ENCODE results near the gene UBE2E2.

Gene UBE2E2

GRCh38 chr3:23276913-23277658, 74.0 kb downstream of the UBE2E2 start:
- peaks cover 3% of the 10 kb centered on the region for H3K9me3 ChIP-seq (ENCODE audit: low read length)
- H3K4me3 ChIP-seq (ENCODE audit: low read length): no peak overlapping the region
- H3K36me3 ChIP-seq (ENCODE audit: insufficient read depth, low read length): no peaks in the 10 kb centered on the region
- H2AFZ ChIP-seq (ENCODE audit: low read depth, low read length): no peak overlapping the region
- H3K4me1 ChIP-seq (ENCODE audit: insufficient read depth, low read length): no peaks in the 10 kb centered on the region
- no peaks in the 10 kb centered on the region for H3K27me3 ChIP-seq (ENCODE audit: insufficient read depth, low read length)

GRCh38 chr3:23277688-23278087, 74.6 kb downstream of the UBE2E2 start:
- Histone ChIP-seq H3K9me3 (ENCODE audit: low read length) (peaks cover 2% of the 10 kb centered on the region), H2AFZ (ENCODE audit: low read depth, low read length) (no peak overlapping the region), H3K36me3 (ENCODE audit: insufficient read depth, low read length) (no peaks in the 10 kb centered on the region), H3K4me1 (ENCODE audit: insufficient read depth, low read length) (no peaks in the 10 kb centered on the region), H3K27me3 (ENCODE audit: insufficient read depth, low read length) (no peaks in the 10 kb centered on the region), H3K4me3 (ENCODE audit: low read length) (no peak overlapping the region)

GRCh38 chr3:23283625-23284024, 80.5 kb downstream of the UBE2E2 start:
- no peak overlapping the region for H2AFZ ChIP-seq (ENCODE audit: low read depth, low read length)
- no peaks in the 10 kb centered on the region for H3K4me1 ChIP-seq (ENCODE audit: insufficient read depth, low read length)
- H3K9me3 ChIP-seq (ENCODE audit: low read length): no peaks in the 10 kb centered on the region
- H3K36me3 ChIP-seq (ENCODE audit: insufficient read depth, low read length): no peaks in the 10 kb centered on the region
- H3K4me3 ChIP-seq (ENCODE audit: low read length): no peak overlapping the region
- no peaks in the 10 kb centered on the region for H3K27me3 ChIP-seq (ENCODE audit: insufficient read depth, low read length)

- H3K36me3 ChIP-seq (ENCODE audit: insufficient read depth, low read length): no peaks in the 10 kb centered on the region
- H3K27me3 ChIP-seq (ENCODE audit: insufficient read depth, low read length): no peaks in the 10 kb centered on the region
- H3K4me1 ChIP-seq (ENCODE audit: insufficient read depth, low read length): no peaks in the 10 kb centered on the region
- H3K4me3 ChIP-seq (ENCODE audit: low read length): no peak overlapping the region
- no peak overlapping the region for H2AFZ ChIP-seq (ENCODE audit: low read depth, low read length)
- no peaks in the 10 kb centered on the region for H3K9me3 ChIP-seq (ENCODE audit: low read length)
These were observed 85.2 kb downstream of the UBE2E2 start for GRCh38 chr3:23288286-23288685.

GRCh38 chr3:23288715-23289114, 85.6 kb downstream of the UBE2E2 start:
- Histone ChIP-seq H2AFZ (ENCODE audit: low read depth, low read length) (no peak overlapping the region), H3K4me1 (ENCODE audit: insufficient read depth, low read length) (no peaks in the 10 kb centered on the region), H3K36me3 (ENCODE audit: insufficient read depth, low read length) (no peaks in the 10 kb centered on the region), H3K4me3 (ENCODE audit: low read length) (no peak overlapping the region), H3K27me3 (ENCODE audit: insufficient read depth, low read length) (no peaks in the 10 kb centered on the region), H3K9me3 (ENCODE audit: low read length) (no peaks in the 10 kb centered on the region)

GRCh38 chr3:23292432-23292831, 89.3 kb downstream of the UBE2E2 start:
- no peak overlapping the region for H2AFZ ChIP-seq (ENCODE audit: low read depth, low read length)
- H3K36me3 ChIP-seq (ENCODE audit: insufficient read depth, low read length): no peaks in the 10 kb centered on the region
- no peaks in the 10 kb centered on the region for H3K27me3 ChIP-seq (ENCODE audit: insufficient read depth, low read length)
- no peaks in the 10 kb centered on the region for H3K4me1 ChIP-seq (ENCODE audit: insufficient read depth, low read length)
- H3K9me3 ChIP-seq (ENCODE audit: low read length): no peaks in the 10 kb centered on the region
- H3K4me3 ChIP-seq (ENCODE audit: low read length): no peak overlapping the region

GRCh38 chr3:23294770-23295387, 91.8 kb downstream of the UBE2E2 start:
- Histone ChIP-seq H2AFZ (ENCODE audit: low read depth, low read length) (no peak overlapping the region), H3K27me3 (ENCODE audit: insufficient read depth, low read length) (no peaks in the 10 kb centered on the region), H3K4me3 (ENCODE audit: low read length) (no peak overlapping the region), H3K36me3 (ENCODE audit: insufficient read depth, low read length) (no peaks in the 10 kb centered on the region), H3K9me3 (ENCODE audit: low read length) (no peaks in the 10 kb centered on the region), H3K4me1 (ENCODE audit: insufficient read depth, low read length) (no peaks in the 10 kb centered on the region)

GRCh38 chr3:23301819-23302218, 98.7 kb downstream of the UBE2E2 start:
- no peaks in the 10 kb centered on the region for H3K36me3 ChIP-seq (ENCODE audit: insufficient read depth, low read length)
- no peak overlapping the region for H3K4me3 ChIP-seq (ENCODE audit: low read length)
- no peaks in the 10 kb centered on the region for H3K27me3 ChIP-seq (ENCODE audit: insufficient read depth, low read length)
- H3K4me1 ChIP-seq (ENCODE audit: insufficient read depth, low read length): no peaks in the 10 kb centered on the region
- H3K9me3 ChIP-seq (ENCODE audit: low read length): no peaks in the 10 kb centered on the region
- no peak overlapping the region for H2AFZ ChIP-seq (ENCODE audit: low read depth, low read length)

- H3K4me3 ChIP-seq (ENCODE audit: low read length): no peak overlapping the region
- no peaks in the 10 kb centered on the region for H3K4me1 ChIP-seq (ENCODE audit: insufficient read depth, low read length)
- no peaks in the 10 kb centered on the region for H3K27me3 ChIP-seq (ENCODE audit: insufficient read depth, low read length)
- no peak overlapping the region for H2AFZ ChIP-seq (ENCODE audit: low read depth, low read length)
- no peaks in the 10 kb centered on the region for H3K9me3 ChIP-seq (ENCODE audit: low read length)
- H3K36me3 ChIP-seq (ENCODE audit: insufficient read depth, low read length): no peaks in the 10 kb centered on the region
These were observed 99.1 kb downstream of the UBE2E2 start for GRCh38 chr3:23302271-23302670.

- H3K4me1 ChIP-seq (ENCODE audit: insufficient read depth, low read length): no peaks in the 10 kb centered on the region
- no peaks in the 10 kb centered on the region for H3K36me3 ChIP-seq (ENCODE audit: insufficient read depth, low read length)
- no peak overlapping the region for H2AFZ ChIP-seq (ENCODE audit: low read depth, low read length)
- H3K27me3 ChIP-seq (ENCODE audit: insufficient read depth, low read length): no peaks in the 10 kb centered on the region
- no peaks in the 10 kb centered on the region for H3K9me3 ChIP-seq (ENCODE audit: low read length)
- H3K4me3 ChIP-seq (ENCODE audit: low read length): no peak overlapping the region
These were observed 100.6 kb downstream of the UBE2E2 start for GRCh38 chr3:23303601-23304217.

GRCh38 chr3:23304424-23304823, 101.3 kb downstream of the UBE2E2 start:
- no peak overlapping the region for H3K4me3 ChIP-seq (ENCODE audit: low read length)
- H3K4me1 ChIP-seq (ENCODE audit: insufficient read depth, low read length): no peaks in the 10 kb centered on the region
- H2AFZ ChIP-seq (ENCODE audit: low read depth, low read length): no peak overlapping the region
- H3K27me3 ChIP-seq (ENCODE audit: insufficient read depth, low read length): no peaks in the 10 kb centered on the region
- H3K9me3 ChIP-seq (ENCODE audit: low read length): no peaks in the 10 kb centered on the region
- no peaks in the 10 kb centered on the region for H3K36me3 ChIP-seq (ENCODE audit: insufficient read depth, low read length)

GRCh38 chr3:23308986-23309625, 106.0 kb downstream of the UBE2E2 start:
- no peak overlapping the region for H3K4me3 ChIP-seq (ENCODE audit: low read length)
- H2AFZ ChIP-seq (ENCODE audit: low read depth, low read length): no peak overlapping the region
- H3K27me3 ChIP-seq (ENCODE audit: insufficient read depth, low read length): no peaks in the 10 kb centered on the region
- H3K36me3 ChIP-seq (ENCODE audit: insufficient read depth, low read length): no peaks in the 10 kb centered on the region
- no peaks in the 10 kb centered on the region for H3K4me1 ChIP-seq (ENCODE audit: insufficient read depth, low read length)
- H3K9me3 ChIP-seq (ENCODE audit: low read length): no peaks in the 10 kb centered on the region

GRCh38 chr3:23312866-23313265, 109.7 kb downstream of the UBE2E2 start:
- no peaks in the 10 kb centered on the region for H3K36me3 ChIP-seq (ENCODE audit: insufficient read depth, low read length)
- peaks cover 5% of the 10 kb centered on the region for H3K9me3 ChIP-seq (ENCODE audit: low read length)

More at GRCh38 chr3:23312866-23313265, 109.7 kb downstream of the UBE2E2 start:
- no peaks in the 10 kb centered on the region for H3K4me1 ChIP-seq (ENCODE audit: insufficient read depth, low read length)
- no peaks in the 10 kb centered on the region for H3K27me3 ChIP-seq (ENCODE audit: insufficient read depth, low read length)
- H3K4me3 ChIP-seq (ENCODE audit: low read length): no peak overlapping the region
- H2AFZ ChIP-seq (ENCODE audit: low read depth, low read length): no peak overlapping the region

Data from neuron (in vitro differentiated cells).